Loucy (cell line): ENCODE results near the gene IL1R2.

Source experiments
- EZH2phosphoT487 ChIP-seq: fragments of 200-600 bp; IDR thresholded peaks from 2 replicates; pipeline ENCODE4 v1.6.1; 2018; ENCODE audit warnings: antibody characterized with exemption, mild to moderate bottlenecking, moderate library complexity, borderline replicate concordance
- TF ChIP-seq, protein P1 (sequence below): fragments of 200-600 bp; sonication (generic); conservative IDR thresholded peaks from 2 replicates; pipeline ENCODE4 v1.5.1; 2014; ENCODE audit warnings: mild to moderate bottlenecking, antibody characterized with exemption, low read length

- TF ChIP-seq EZH2phosphoT487: no peak
- TF ChIP-seq, protein P1, sequence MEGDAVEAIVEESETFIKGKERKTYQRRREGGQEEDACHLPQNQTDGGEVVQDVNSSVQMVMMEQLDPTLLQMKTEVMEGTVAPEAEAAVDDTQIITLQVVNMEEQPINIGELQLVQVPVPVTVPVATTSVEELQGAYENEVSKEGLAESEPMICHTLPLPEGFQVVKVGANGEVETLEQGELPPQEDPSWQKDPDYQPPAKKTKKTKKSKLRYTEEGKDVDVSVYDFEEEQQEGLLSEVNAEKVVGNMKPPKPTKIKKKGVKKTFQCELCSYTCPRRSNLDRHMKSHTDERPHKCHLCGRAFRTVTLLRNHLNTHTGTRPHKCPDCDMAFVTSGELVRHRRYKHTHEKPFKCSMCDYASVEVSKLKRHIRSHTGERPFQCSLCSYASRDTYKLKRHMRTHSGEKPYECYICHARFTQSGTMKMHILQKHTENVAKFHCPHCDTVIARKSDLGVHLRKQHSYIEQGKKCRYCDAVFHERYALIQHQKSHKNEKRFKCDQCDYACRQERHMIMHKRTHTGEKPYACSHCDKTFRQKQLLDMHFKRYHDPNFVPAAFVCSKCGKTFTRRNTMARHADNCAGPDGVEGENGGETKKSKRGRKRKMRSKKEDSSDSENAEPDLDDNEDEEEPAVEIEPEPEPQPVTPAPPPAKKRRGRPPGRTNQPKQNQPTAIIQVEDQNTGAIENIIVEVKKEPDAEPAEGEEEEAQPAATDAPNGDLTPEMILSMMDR: no peak
These were observed 9.3 kb downstream of the IL1R2 start for GRCh38 chr2:102000813-102001766.
